Stimulated activated CD4-positive, alpha-beta T cell treated with anti-CD3 and anti-CD28 coated beads, Interleukin-4, amount 100 ng/mL, for 4 hours (primary cell): ENCODE results near the gene PEX26.
A peak's percentile ranks its signal among the peaks of the same experiment; 100 is the strongest.
"Not testable (repeated sequence)": the region's sequence is repeated elsewhere in the genome, so short reads cannot be mapped to it uniquely, and the experiment has no call there.

ENCODE experiments used
- DNase-seq, 2 experiments: peaks; one replicate each; pipeline ENCODE4 v3.0.0-alpha.2; 2020

PEX26 gene

DNA sequence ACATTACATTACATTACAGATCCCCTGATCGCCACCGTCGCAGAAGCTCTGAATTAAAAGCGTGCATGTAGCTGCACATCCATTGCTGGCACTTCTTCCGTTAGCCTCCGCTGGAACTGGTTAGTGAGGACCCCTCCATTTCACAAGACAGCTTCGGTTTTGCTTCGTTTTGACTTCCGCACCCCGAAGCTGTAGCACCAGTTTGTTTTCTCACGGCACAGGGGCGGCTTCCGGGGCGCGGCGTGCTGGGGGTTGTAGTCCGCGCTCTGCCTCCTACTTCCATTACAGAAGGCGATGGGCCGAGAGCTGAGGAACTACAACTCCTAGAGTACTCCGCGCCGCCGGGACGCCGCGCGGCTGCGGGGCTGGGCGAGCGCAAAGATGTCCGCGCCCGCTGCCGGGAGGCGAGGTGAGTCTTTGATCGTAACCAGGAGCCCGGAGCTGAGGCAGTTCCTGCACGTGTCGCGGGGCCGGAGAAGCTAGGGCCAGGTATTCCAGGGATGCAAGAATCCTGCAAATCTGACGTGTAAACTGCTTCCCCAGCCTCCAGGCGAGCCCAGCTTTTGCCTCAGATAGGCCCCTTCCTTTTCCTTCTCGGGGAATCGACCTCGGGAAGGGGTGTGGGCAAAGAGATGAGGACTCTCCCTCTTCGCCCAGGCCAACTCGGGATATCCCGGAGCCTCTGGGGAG is at the start of gene PEX26:
Gene PEX26, plus strand, starts transcription at position 352 of the 690 bp plus-strand sequence. CDS start 387 bp downstream, outside the sequence.
- peak; percentile 91 to 95 for DNase-seq

GRCh38 chr22:18028817-18029527 is 48.8 kb upstream of the PEX26 start:
- no peak for DNase-seq

DNA sequence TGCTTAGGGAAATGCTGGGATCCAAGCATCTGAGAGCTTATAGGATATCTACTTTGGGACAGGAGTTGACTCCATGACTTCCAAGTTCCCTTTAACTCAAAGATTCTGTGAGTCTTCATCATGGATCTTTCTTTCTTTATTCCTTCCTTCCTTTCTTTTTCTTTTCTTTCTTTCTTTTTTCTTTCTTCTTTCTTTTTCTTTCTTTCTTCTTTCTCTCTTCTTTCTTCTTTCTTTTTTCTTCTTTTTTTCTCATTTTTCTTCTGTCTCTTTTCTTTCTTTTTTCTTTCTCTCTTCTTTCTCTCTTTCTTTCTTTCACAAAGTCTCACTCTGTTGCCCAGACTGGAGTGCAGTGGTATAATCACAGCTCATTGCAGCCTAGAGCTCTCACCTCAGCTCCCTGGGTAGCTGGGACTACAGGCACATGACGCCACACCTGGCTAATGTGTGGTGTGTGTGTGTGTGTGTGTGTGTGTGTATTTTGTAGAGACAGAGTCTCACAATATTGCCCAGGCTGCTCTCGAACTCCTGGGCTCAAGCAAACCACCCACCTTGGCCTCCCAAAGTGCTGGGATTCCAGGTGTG is 48.0 kb upstream of the PEX26 start:
- DNase-seq = no peak

GRCh38 chr22:18031695-18032454 is 45.9 kb upstream of the PEX26 start:
- DNase-seq = no peak

DNA sequence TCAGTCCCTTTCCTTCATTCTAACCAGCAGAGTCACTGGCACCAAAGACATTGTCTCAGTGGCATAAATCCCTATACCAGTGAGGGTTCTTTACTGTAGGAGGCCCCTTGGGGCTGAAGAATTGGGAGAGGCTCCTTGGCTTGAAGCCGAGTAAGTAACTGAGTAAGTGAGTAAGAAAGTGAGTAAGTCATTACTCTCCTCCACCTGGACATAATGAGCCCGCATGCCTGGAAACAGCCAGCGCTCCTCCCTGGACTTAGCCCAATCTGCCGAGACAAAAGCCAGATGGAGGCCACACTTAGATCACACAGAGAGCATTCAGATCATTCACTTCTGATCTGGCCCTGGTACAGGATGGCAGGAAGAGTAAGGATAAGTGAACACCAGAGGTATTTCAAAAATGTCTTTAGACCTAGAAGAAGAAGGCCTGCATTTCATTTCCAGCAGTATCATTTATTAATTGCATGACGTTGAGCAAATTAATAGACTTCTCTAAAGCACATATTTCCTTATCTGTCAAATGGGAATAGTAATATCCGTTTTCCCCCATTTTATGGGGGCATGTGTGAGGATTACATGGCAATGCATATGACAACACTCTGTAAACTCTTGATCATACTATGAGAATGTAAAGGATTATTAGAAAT is 45.2 kb upstream of the PEX26 start:
- no peak for DNase-seq

- no peak for DNase-seq
Measured at GRCh38 chr22:18033204-18033998, 44.4 kb upstream of the PEX26 start.

DNA sequence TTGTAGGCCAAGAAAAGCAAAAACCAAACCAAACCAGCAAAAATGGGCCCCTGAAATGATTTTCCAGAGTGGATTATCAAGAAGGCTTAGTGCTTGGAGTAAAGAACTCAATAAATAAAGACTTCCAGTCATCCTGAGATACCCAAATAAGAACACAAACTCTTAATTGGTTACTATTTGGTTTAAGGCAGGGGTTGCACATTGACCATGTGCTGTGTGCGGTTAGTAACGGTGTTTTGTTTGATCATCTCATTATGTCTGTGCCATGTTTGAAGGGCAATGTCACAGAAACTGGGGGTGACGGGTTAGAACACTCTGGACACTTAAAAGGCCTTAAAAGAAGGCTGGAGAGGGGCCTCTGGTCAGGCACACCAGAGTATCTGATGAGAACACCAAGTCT is 43.7 kb upstream of the PEX26 start:
- DNase-seq = no peak

DNA sequence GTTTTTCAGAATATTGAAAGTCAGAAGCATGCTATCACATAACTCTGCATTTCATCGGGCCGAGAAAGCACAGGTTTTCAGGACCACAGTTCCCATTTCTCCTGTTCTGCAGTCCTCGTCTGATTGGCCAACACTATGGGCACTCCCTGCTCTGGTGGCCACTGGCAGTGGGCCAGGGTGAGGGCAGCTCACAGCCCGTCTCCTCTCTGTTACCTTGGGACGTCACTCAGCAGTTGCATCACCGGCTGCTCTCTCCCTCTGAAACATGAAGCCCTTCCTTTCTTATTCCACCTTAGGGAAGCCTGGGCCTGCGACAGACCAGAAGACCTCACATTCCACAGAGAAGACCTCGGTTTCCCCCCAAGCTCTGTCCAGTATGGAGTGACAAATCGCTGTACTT is 42.0 kb upstream of the PEX26 start:
- DNase-seq = no peak

DNA sequence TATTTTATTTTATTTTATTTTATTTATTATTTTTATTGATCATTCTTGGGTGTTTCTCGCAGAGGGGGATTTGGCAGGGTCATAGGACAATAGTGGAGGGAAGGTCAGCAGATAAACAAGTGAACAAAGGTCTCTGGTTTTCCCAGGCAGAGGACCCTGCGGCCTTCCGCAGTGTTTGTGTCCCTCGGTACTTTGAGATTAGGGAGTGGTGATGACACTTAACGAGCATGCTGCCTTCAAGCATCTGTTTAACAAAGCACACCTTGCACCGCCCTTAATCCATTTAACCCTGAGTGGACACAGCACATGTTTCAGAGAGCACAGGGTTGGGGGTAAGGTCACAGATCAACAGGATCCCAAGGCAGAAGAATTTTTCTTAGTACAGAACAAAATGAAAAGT is 36.9 kb upstream of the PEX26 start:
- not testable (repeated sequence) for DNase-seq

GRCh38 chr22:18042685-18043084 is 35.1 kb upstream of the PEX26 start:
- no peak for DNase-seq

- DNase-seq = no peak
Measured at GRCh38 chr22:18044548-18045271, 33.1 kb upstream of the PEX26 start.

- DNase-seq = no peak
Measured at GRCh38 chr22:18045794-18046193, 32.0 kb upstream of the PEX26 start.

DNA sequence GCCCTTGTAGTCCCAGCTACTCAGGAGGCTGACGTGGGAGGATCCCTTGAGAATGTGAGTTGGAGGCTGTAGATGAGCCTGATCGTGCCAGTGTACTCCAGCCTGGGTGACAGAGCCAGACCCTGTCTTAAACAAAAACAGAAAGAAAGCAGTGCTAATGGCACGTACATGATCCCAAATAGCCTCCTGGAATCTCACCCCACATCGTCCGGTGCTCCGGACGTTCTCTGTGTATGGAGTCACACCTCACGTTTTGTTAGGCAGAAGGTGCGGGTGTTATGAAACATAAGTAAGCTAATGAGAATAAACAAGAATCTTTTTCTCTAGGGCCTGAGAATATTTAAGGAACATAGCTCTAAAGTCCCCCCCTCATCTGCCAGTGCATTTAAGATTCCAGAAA is 29.7 kb upstream of the PEX26 start:
- DNase-seq = no peak

DNA sequence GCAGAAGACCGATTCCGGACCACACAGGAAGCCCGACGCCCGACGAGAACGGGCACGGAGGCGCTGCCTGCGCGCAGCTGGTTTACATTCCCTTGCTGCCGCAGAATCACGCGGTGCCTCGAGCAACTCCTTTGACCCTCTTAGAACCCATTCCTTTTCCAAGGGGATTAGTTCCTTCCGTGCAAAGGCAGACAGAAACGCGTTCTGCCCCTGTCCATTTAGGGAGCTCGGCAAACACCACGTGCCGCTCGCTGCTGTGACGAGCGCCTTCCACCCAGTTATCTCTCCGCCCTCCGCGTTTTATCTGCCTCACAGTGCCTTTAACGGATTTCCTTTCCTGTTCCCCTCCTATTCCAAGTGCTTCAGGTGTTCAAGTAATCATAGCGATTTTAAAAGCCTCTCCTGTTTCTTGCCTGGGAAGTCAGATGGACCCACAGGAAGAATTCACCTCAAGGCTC is 29.3 kb upstream of the PEX26 start:
- DNase-seq = no peak

DNA sequence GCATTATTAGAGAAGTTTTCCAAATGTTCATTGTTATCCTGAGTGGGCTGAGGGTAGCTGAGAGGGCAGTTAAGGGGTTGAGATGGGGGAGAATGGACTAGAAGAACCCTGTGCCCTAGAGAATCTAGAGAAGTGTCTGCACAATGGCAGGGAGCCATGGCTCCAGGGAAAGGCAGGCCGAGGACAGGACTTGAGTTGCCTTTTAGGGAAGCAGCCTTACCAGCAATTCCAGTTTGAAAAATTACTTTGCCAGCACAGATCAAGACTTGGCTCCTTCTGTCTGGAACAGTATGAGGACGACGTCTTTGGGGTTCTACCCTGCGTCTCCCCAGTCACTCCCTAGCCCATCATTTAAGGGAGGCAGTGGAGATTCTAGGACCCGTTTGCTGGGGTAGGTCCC is 27.7 kb upstream of the PEX26 start:
- no peak for DNase-seq

GRCh38 chr22:18051113-18051512 is 26.7 kb upstream of the PEX26 start:
- DNase-seq = not testable (repeated sequence)

- DNase-seq = not testable (repeated sequence)
Measured at GRCh38 chr22:18053216-18053946, 24.4 kb upstream of the PEX26 start.

- no peak for DNase-seq
Measured at GRCh38 chr22:18055619-18056160, 22.1 kb upstream of the PEX26 start.

GRCh38 chr22:18056161-18056666 is 21.6 kb upstream of the PEX26 start:
- no peak for DNase-seq
